ENCODE data around the gene DGAT2.

Gene DGAT2

GRCh38 chr11:75836417-75836816 is 67.8 kb downstream of the DGAT2 start:
- DNase-seq = peak; percentile 3

- no peak for DNase-seq
Measured at GRCh38 chr11:75839851-75840250, 71.3 kb downstream of the DGAT2 start.

GRCh38 chr11:75840522-75840921 is 71.9 kb downstream of the DGAT2 start:
- DNase-seq = no peak

GRCh38 chr11:75841739-75842138 is 73.2 kb downstream of the DGAT2 start:
- peak; percentile 49 for DNase-seq

GRCh38 chr11:75845324-75845723 is 76.7 kb downstream of the DGAT2 start:
- DNase-seq = no peak

GRCh38 chr11:75849894-75850293 is 81.3 kb downstream of the DGAT2 start:
- no peak for DNase-seq

- no peak for DNase-seq
Measured at GRCh38 chr11:75850787-75851186, 82.2 kb downstream of the DGAT2 start.

All from islet precursor cell (in vitro differentiated cells).